Measurements from ENCODE around the gene ZDHHC21. TPM values are rescaled to one million over a fixed set of nuclear protein-coding genes. Genes with fewer than 3 reads are reported as not detected.
"Not testable (repeated sequence)": the region's sequence is repeated elsewhere in the genome, so short reads cannot be mapped to it uniquely, and the experiment has no call there.

ZDHHC21 gene
- total and polyA plus RNA-seq, 2 of the 8 experiments (the other 6 are each of a cell fraction or from before 2014, with no cell fraction given) = 1.9 to 6.0 TPM

DNA sequence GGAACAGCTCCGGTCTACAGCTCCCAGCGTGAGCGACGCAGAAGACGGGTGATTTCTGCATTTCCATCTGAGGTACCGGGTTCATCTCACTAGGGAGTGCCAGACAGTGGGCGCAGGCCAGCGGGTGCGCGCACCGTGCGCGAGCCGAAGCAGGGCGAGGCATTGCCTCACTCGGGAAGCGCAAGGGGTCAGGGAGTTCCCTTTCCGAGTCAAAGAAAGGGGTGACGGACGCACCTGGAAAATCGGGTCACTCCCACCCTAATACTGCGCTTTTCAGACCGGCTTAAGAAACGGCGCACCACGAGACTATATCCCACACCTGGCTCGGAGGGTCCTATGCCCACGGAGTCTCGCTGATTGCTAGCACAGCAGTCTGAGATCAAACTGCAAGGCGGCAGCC, 29.2 kb downstream of the ZDHHC21 start:
- FAIRE-seq; H3K4me2 ChIP-seq (ENCODE audit: insufficient read depth in 1 of 2, low read depth in 2 of 2, low read length in 2 of 2); H3K18ac ChIP-seq (ENCODE audit: extremely low read depth, low read length); H3K27me3 ChIP-seq (replicated peaks in 1 of 4; ENCODE audit: control insufficient read depth in 3 of 4, extremely low read depth in 1 of 4, insufficient read depth in 3 of 4, low read length in 3 of 4); H3K79me2 ChIP-seq (ENCODE audit: control insufficient read depth in 1 of 2, insufficient read depth in 2 of 2, low read length in 2 of 2); H2AK5ac ChIP-seq (ENCODE audit: low read depth, low read length); H3K14ac ChIP-seq (ENCODE audit: insufficient read length); H3K27ac ChIP-seq (ENCODE audit: low read depth, low read length); H2BK5ac ChIP-seq (ENCODE audit: low read depth, low read length); H3K4me1 ChIP-seq (replicated peaks in 1 of 4; ENCODE audit: control insufficient read depth in 3 of 4, insufficient read depth in 4 of 4, low read length in 3 of 4); H3K36me3 ChIP-seq (ENCODE audit: control insufficient read depth in 2 of 4, insufficient read depth in 4 of 4, low read length in 3 of 4); H3K9ac ChIP-seq (replicated peaks in 1 of 4; ENCODE audit: extremely low read depth in 1 of 4, low read depth in 3 of 4, low read length in 3 of 4); H3K23me2 ChIP-seq (ENCODE audit: low read depth, low read length); H3K23ac ChIP-seq (ENCODE audit: insufficient read length); H4K20me1 ChIP-seq (replicated peaks in 1 of 2; ENCODE audit: control insufficient read depth in 1 of 2, insufficient read depth in 2 of 2, low read length in 2 of 2); H4K8ac ChIP-seq (ENCODE audit: extremely low read depth, insufficient read depth, low read length); H2BK15ac ChIP-seq (ENCODE audit: low read length); H3K4ac ChIP-seq (replicated peaks; ENCODE audit: insufficient read length, low read depth, low read length); H2BK120ac ChIP-seq (replicated peaks; ENCODE audit: low read depth, low read length); H3K9me3 ChIP-seq (ENCODE audit: insufficient read depth in 2 of 2, low read depth in 1 of 2, low read length in 1 of 2); H3K79me1 ChIP-seq (ENCODE audit: low read depth, low read length); H2BK20ac ChIP-seq (ENCODE audit: low read length); H4K91ac ChIP-seq (replicated peaks; ENCODE audit: insufficient read length, low read length); H3K56ac ChIP-seq (replicated peaks; ENCODE audit: insufficient read length, low read depth, low read length); H2AFZ ChIP-seq (ENCODE audit: low read length); POLR2A ChIA-PET (ENCODE audit: partially characterized antibody); H4K5ac ChIP-seq (ENCODE audit: insufficient read length, low read depth, low read length); H3K4me3 ChIP-seq (ENCODE audit: extremely low read depth in 1 of 4, insufficient read depth in 2 of 4, low read depth in 3 of 4, low read length in 4 of 4); H2BK12ac ChIP-seq (ENCODE audit: low read depth, low read length): not testable (repeated sequence)
- WGBS, 2 experiments (ENCODE audit: extremely low coverage in 1 of 2, insufficient coverage in 1 of 2, insufficient read length in 1 of 2, insufficient replicate concordance in 2 of 2, low coverage in 1 of 2, low lambda C conversion rate in 2 of 2, missing lambda C conversion rate in 1 of 2) = 88% methylated on average over 4 of the region's 30 CpGs; no CpG with 5 or more reads in 1 of the 2 experiments
- peak in 1 of 2 experiments; percentile 52 for DNase-seq (ENCODE audit: low read depth in 1 of 2, low spot score in 2 of 2)
- CTCF ChIA-PET (ENCODE audit: partially characterized antibody) = interaction anchor here (1.1 to 1.6 kb wide), 4 partner anchors 11 to 222 kb away, joined by 3 to 6 read pairs (median 5); no protein-coding TSS in a partner anchor
